ENCODE data around the gene SLC38A2. TPM values are rescaled to one million over a fixed set of nuclear protein-coding genes. Genes with fewer than 3 reads are reported as not detected.

The SLC38A2 gene
- total and polyA plus RNA-seq, 2 of the 4 experiments (the other 2 are of a cell fraction) = 313 to 881 TPM

GRCh38 chr12:46320731-46321130 is 51.8 kb downstream of the SLC38A2 start:
- Histone ChIP-seq H2BK20ac (ENCODE audit: low read depth, low read length) (no peak overlapping the region), H3K9me1 (ENCODE audit: insufficient read depth, low read length) (no peaks in the 10 kb centered on the region), H2BK15ac (ENCODE audit: low read depth, low read length) (no peak overlapping the region), H2AFZ (replicated peaks; ENCODE audit: low read length, poor library complexity) (no peak overlapping the region), H2BK120ac (ENCODE audit: low read depth, low read length) (no peak overlapping the region), H2AK5ac (ENCODE audit: low read depth, low read length) (no peak overlapping the region), H3K56ac (ENCODE audit: extremely low read depth, insufficient read depth, low read length) (no peak overlapping the region), H3K79me1 (ENCODE audit: low read depth in 1 of 2, low read length in 2 of 2) (no peaks in the 10 kb centered on the region), H2AK9ac (replicated peaks; ENCODE audit: low read depth, low read length, poor library complexity) (no peak overlapping the region), H2BK5ac (ENCODE audit: low read depth, low read length, poor library complexity, severe bottlenecking) (no peak overlapping the region), H3K4ac (ENCODE audit: low read depth, low read length) (no peak overlapping the region), H3K27me3 (ENCODE audit: control insufficient read depth, insufficient read depth, low read length) (no peaks in the 10 kb centered on the region), H3K23ac (ENCODE audit: low read depth, low read length) (no peak overlapping the region), H3K9ac (ENCODE audit: low read depth, low read length) (no peak overlapping the region), H3K27ac (ENCODE audit: insufficient read depth, low read length) (no peak overlapping the region), H4K20me1 (ENCODE audit: insufficient read depth, low read length) (no peaks in the 10 kb centered on the region), H3K4me2 (ENCODE audit: low read depth, low read length) (no peak overlapping the region), H4K91ac (ENCODE audit: insufficient read depth, low read depth, low read length) (no peak overlapping the region), H3K36me3 (ENCODE audit: control insufficient read depth, insufficient read depth, low read length) (no peaks in the 10 kb centered on the region), H3K14ac (replicated peaks; ENCODE audit: low read depth, low read length) (no peak overlapping the region), H3K4me3 (ENCODE audit: insufficient read depth, low read depth, low read length) (no peak overlapping the region), H3K9me3 (ENCODE audit: control insufficient read depth, insufficient read depth, low read length) (peaks cover 3% of the 10 kb centered on the region; the same call in 1 of the 2 replicates), H4K5ac (ENCODE audit: low read depth, low read length) (no peak overlapping the region), H3K18ac (ENCODE audit: low read depth, low read length) (no peak overlapping the region), H3K4me1 (ENCODE audit: control insufficient read depth, insufficient read depth, low read length) (no peaks in the 10 kb centered on the region), H4K8ac (ENCODE audit: low read depth in 2 of 2, low read length in 2 of 2) (no peak overlapping the region)
- no CpG with 5 or more reads among the region's 1 CpG for WGBS, 2 experiments (ENCODE audit: extremely low coverage in 2 of 2, insufficient read length in 1 of 2)
- ATAC-seq (ENCODE audit: low read depth) (no peak), DNase-seq (no peak)
- in situ Hi-C loops (cut with MboI; ENCODE audit: low sequenced_read_pairs) = no loop called here
- CTCF ChIA-PET = interaction anchor here (0.6 to 2.2 kb wide), 3 partner anchors 8 to 16 kb away, joined by 4 to 9 read pairs (median 7); no protein-coding TSS in a partner anchor
- no TSS peak for BruUV-seq (replicated peaks)
- POLR2A ChIA-PET (ENCODE audit: unreplicated experiment) = interaction anchor here (0.7 kb wide), 1 partner anchor 28 kb away, joined by 5 read pairs; no protein-coding TSS in a partner anchor
- dilution Hi-C loops (cut with HindIII; ENCODE audit: low sequenced_read_pairs, unreplicated experiment) = no loop called here
- intact Hi-C loops (cut with micrococcal nuclease) = no loop called here
- TF ChIP-seq RFX5 (IDR thresholded peaks at IDR 0.05; ENCODE audit: low read depth, low read length) = no peak
- TF ChIP-seq MAZ (IDR thresholded peaks at IDR 0.05; ENCODE audit: borderline replicate concordance, low read depth, low read length) = no peak
- no peak for TF ChIP-seq CHD1 (IDR thresholded peaks at IDR 0.05; ENCODE audit: low read depth, low read length)
- no peak for TF ChIP-seq CTCF (conservative IDR thresholded peaks at IDR 0.05; ENCODE audit: low read depth, low read length)
- no peak for TF ChIP-seq MAFK (IDR thresholded peaks at IDR 0.05; ENCODE audit: low read depth, low read length)
- no peak for TF ChIP-seq RCOR1 (IDR thresholded peaks at IDR 0.05; ENCODE audit: insufficient replicate concordance, low read length)
- TF ChIP-seq, protein P1, sequence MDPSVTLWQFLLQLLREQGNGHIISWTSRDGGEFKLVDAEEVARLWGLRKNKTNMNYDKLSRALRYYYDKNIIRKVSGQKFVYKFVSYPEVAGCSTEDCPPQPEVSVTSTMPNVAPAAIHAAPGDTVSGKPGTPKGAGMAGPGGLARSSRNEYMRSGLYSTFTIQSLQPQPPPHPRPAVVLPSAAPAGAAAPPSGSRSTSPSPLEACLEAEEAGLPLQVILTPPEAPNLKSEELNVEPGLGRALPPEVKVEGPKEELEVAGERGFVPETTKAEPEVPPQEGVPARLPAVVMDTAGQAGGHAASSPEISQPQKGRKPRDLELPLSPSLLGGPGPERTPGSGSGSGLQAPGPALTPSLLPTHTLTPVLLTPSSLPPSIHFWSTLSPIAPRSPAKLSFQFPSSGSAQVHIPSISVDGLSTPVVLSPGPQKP (IDR thresholded peaks at IDR 0.05; ENCODE audit: borderline replicate concordance, low read depth, low read length) = no peak
- no peak for TF ChIP-seq BHLHE40 (IDR thresholded peaks at IDR 0.05; ENCODE audit: low read depth, low read length)
- no peak for TF ChIP-seq SMC3 (IDR thresholded peaks at IDR 0.05; ENCODE audit: low read depth, low read length)
- no peak for TF ChIP-seq USF2 (IDR thresholded peaks at IDR 0.05; ENCODE audit: low read depth, low read length)
- no peak for TF ChIP-seq CEBPB (IDR thresholded peaks at IDR 0.05; ENCODE audit: low read depth, low read length)
- TF ChIP-seq MXI1 (IDR thresholded peaks at IDR 0.05; ENCODE audit: borderline replicate concordance, low read depth, low read length) = no peak
- no peak for TF ChIP-seq NFE2L2 (IDR thresholded peaks at IDR 0.05; ENCODE audit: low read depth, low read length)

Measured in IMR-90 (cell line).